Brain microvascular endothelial cell (primary cell): ENCODE measurements around the gene RPL3.

Source experiments
- DNase-seq: peaks from one replicate; pipeline ENCODE4 v3.0.0-alpha.2; 2020
- H3K27ac ChIP-seq: fragments of 250-450 bp; sonication (Bioruptor Pico); 2 replicates; pipeline ENCODE4 v1.5.1; 2020; ENCODE audit warnings: mild to moderate bottlenecking, moderate library complexity
- H3K27me3 ChIP-seq: fragments of 250-450 bp; sonication (Bioruptor Pico); replicated peaks from 2 replicates; pipeline ENCODE4 v1.5.1; 2020; ENCODE audit warnings: mild to moderate bottlenecking
- H3K36me3 ChIP-seq: fragments of 250-450 bp; sonication (Bioruptor Pico); replicated peaks from 2 replicates; pipeline ENCODE4 v1.5.1; 2020; ENCODE audit warnings: mild to moderate bottlenecking
- H3K4me3 ChIP-seq: 2 replicates; pipeline ENCODE4 v1.5.1; 2011; ENCODE audit warnings: low read depth, mild to moderate bottlenecking, control low read depth, low read length, moderate library complexity
- in situ Hi-C: cut with HindIII; loops from 2 replicates; pipeline ENCODE4 v1.10.0; 2017; ENCODE audit warnings: low sequenced_read_pairs, low pct_ligation_motif_present
- TF ChIP-seq, protein P1 (sequence below): IDR thresholded peaks from 2 replicates; pipeline ENCODE4 v1.5.1; 2011; ENCODE audit warnings: low read depth, mild to moderate bottlenecking, moderate library complexity, low read length, control low read depth, inconsistent platforms; ENCODE audit errors: missing control alignments

RPL3 gene

DNA sequence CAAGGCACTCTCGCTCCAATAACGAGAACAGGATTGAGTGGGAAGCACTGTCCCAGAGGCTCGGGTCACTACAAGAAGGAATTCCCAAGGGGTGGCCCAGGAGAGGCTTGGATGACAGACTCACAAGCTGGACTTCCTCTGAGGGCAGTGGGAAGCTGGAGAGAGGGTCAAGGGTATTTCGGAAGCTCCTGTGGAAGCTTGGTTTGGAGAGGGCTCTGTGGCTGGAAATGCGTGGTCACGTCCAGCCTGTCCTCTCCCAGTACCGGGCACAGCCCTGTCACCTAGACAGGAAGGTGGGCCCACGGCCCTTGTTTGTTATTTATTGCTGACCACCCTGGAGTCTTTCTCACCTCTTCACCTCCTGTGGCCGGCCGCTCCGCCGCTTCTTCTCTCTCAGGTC is 35.7 kb upstream of the RPL3 start:
- Histone ChIP-seq H3K27ac (no peak overlapping the region), H3K4me3 (no peak overlapping the region), H3K27me3 (no peaks in the 10 kb centered on the region), H3K36me3 (no peaks in the 10 kb centered on the region)
- TF ChIP-seq, protein P1, sequence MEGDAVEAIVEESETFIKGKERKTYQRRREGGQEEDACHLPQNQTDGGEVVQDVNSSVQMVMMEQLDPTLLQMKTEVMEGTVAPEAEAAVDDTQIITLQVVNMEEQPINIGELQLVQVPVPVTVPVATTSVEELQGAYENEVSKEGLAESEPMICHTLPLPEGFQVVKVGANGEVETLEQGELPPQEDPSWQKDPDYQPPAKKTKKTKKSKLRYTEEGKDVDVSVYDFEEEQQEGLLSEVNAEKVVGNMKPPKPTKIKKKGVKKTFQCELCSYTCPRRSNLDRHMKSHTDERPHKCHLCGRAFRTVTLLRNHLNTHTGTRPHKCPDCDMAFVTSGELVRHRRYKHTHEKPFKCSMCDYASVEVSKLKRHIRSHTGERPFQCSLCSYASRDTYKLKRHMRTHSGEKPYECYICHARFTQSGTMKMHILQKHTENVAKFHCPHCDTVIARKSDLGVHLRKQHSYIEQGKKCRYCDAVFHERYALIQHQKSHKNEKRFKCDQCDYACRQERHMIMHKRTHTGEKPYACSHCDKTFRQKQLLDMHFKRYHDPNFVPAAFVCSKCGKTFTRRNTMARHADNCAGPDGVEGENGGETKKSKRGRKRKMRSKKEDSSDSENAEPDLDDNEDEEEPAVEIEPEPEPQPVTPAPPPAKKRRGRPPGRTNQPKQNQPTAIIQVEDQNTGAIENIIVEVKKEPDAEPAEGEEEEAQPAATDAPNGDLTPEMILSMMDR, result no peak
- in situ Hi-C loops, result no loop called here
- DNase-seq, result no peak

DNA sequence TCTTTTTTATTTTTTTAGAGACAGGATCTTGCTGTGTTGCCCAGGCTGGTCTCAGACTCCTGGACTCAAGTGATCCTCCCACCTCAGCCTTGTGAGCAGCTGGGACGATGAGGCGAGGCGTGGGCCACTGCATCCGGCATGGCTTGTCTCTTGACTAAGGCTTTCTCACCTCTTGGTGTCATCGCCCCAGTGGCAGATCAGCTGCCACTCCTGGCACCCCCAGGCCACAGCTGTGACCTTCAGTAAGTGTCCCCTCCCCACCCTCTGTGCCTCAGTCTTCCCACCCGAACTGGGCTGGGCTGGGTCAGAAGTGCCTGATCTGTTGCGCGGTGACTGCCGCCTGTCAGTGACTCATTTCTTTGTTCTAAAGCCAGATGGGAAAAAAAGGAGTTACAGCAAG is 33.9 kb upstream of the RPL3 start:
- Histone ChIP-seq H3K27ac (no peak overlapping the region), H3K27me3 (no peaks in the 10 kb centered on the region), H3K36me3 (no peaks in the 10 kb centered on the region), H3K4me3 (no peak overlapping the region)
- in situ Hi-C loops, result no loop called here
- no peak for DNase-seq
- TF ChIP-seq, protein P1, result no peak

DNA sequence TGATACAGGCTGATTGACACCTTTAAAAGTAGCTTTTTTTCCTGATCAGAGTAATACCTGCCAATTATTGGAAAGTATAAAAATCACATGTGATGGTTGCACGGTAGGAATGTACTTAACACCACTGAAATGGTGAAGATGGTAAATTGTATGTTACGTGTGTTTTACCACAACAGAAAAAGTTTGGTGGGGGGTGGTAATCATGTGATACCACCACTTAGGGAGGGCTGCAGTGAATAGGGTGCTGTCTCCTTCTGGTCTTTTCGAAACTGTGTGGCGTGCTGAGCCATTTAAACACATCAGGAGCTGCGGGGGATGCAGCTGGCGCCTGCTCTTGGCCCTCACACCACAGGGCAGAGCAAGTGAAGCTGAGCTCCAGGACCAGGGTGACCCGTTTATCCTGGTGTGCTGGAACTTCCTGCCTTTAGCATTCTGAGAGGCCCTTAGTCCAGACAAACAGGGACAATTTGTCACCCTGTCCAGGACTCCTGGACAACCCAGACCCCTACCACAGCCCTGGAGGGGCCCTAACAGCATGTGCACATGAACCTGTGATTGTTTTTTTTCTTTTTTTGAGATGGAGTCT is 33.0 kb upstream of the RPL3 start:
- TF ChIP-seq, protein P1, result no peak
- Histone ChIP-seq H3K4me3 (no peak overlapping the region), H3K27ac (no peak overlapping the region), H3K36me3 (no peaks in the 10 kb centered on the region), H3K27me3 (no peaks in the 10 kb centered on the region)
- DNase-seq, result no peak
- in situ Hi-C loops, result no loop called here

DNA sequence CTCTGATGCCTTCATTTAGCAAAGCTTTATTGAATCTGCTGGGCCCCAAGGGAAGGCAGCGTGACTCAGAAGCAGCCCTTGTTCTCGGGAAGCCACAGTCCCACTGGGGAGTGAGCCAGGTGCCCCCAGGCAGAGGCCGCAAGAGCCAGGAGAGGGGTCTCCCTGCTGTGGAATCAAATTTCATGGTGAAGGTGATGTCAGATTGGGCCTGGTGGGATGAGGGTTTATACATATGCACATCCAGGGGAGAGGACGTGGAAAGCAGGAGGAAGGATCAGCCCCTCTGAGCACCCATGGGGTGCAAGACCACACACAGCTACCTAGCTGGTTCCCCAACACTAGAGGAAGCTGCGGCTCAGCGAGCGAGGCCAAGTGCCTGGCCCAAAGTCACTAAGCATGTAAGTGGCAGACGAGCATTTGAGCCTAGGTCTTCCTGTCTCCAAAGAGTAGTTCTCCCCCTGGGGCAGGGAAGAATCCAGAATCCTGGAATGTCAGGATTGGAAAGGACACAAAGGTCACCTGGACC is 32.3 kb upstream of the RPL3 start:
- H3K27ac ChIP-seq, result no peak overlapping the region
- no peaks in the 10 kb centered on the region for H3K27me3 ChIP-seq
- TF ChIP-seq, protein P1, result no peak
- H3K36me3 ChIP-seq, result no peaks in the 10 kb centered on the region
- H3K4me3 ChIP-seq, result no peak overlapping the region
- in situ Hi-C loops, result no loop called here
- DNase-seq, result peak; percentile 62

DNA sequence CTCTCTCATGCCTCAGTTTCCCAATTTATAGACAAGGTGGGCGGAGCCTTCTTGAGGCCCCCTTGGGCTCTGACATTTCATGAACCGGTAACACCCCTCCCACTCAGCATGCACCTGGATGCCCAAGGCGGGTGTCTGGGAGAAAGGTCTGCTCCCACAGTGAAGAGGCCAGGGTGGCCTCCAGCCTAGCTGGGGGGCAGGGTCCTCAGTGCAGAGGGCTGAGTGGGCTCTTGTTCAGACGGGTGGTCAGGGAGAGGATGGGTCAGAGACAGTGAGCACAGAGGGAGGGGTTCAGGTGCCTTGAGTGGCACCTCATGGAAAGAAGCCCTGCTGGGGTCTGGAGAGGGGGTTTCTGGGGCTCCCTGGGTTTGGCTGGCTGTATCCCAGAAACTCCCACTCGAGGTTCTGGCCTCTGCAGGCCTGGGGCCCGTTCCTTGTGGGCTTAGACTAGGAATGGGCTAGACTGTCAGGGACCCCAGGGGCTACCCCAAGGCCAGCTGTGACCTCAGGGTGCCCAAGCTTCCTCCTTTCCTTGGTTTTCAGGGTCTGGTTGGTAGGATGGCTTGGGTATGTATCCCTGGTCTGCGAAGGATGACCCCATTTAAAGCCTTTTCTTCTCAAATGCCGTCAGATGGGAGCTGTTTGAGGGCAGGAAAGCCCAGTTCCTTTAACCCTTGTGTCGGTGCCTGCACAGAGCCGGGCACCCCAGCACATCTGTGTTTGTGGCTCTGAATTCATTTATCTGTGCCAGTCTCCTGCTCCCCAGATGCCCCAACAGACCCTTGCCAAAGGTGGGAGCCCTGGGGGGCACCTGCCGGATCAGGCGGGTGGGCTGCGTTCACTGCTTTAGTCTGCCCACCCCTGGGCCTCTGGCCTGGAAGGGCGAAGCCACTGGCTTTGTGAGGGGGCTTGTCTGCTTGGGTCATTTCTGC is 31.6 kb upstream of the RPL3 start:
- Histone ChIP-seq H3K27ac (no peak overlapping the region), H3K4me3 (peak overlapping the region; percentile 63), H3K27me3 (no peaks in the 10 kb centered on the region), H3K36me3 (no peaks in the 10 kb centered on the region)
- TF ChIP-seq, protein P1, result no peak
- in situ Hi-C loops, result no loop called here
- DNase-seq, result no peak
